AG08396 (cell line): Measurements from ENCODE around the gene TSPAN32.

Experiments used
- DNase-seq: peaks from one replicate; pipeline ENCODE4 v3.0.0; 2012; ENCODE audit warnings: low spot score, mixed read lengths

The TSPAN32 gene

GRCh38 chr11:2289350-2289749, 12.5 kb upstream of the TSPAN32 start:
- DNase-seq = no peak

GRCh38 chr11:2289859-2290258, 12.0 kb upstream of the TSPAN32 start:
- no peak for DNase-seq

- DNase-seq = no peak
These were observed 11.4 kb upstream of the TSPAN32 start for GRCh38 chr11:2290351-2290841.

- DNase-seq = no peak
These were observed 8.3 kb upstream of the TSPAN32 start for GRCh38 chr11:2293531-2293971.

GRCh38 chr11:2293984-2294925, 7.6 kb upstream of the TSPAN32 start:
- no peak for DNase-seq

GRCh38 chr11:2294926-2295290, 6.9 kb upstream of the TSPAN32 start:
- DNase-seq = no peak

- DNase-seq = no peak
These were observed 5.6 kb upstream of the TSPAN32 start for GRCh38 chr11:2295971-2296912.

- no peak for DNase-seq
These were observed 4.7 kb upstream of the TSPAN32 start for GRCh38 chr11:2296913-2297622.

- no peak for DNase-seq
These were observed 4.2 kb upstream of the TSPAN32 start for GRCh38 chr11:2297623-2298030.

- DNase-seq = no peak
These were observed 3.5 kb upstream of the TSPAN32 start for GRCh38 chr11:2298131-2298794.

GRCh38 chr11:2298795-2299761, 2.7 kb upstream of the TSPAN32 start:
- DNase-seq = no peak

GRCh38 chr11:2299773-2300172, 2.0 kb upstream of the TSPAN32 start:
- no peak for DNase-seq

GRCh38 chr11:2300290-2300935, 1.4 kb upstream of the TSPAN32 start:
- no peak for DNase-seq

- DNase-seq = no peak
These were observed 730 bp upstream of the TSPAN32 start for GRCh38 chr11:2300936-2301630.

- DNase-seq = no peak
These were observed 588 bp downstream of the TSPAN32 start for GRCh38 chr11:2302306-2302895.

GRCh38 chr11:2302896-2303626, 1.2 kb downstream of the TSPAN32 start:
- DNase-seq = no peak

GRCh38 chr11:2303627-2304505, 2.1 kb downstream of the TSPAN32 start:
- DNase-seq = no peak
